Measurements from ENCODE around the gene EFCAB8. TPM values are rescaled to one million over a fixed set of nuclear protein-coding genes. Genes with fewer than 3 reads are reported as not detected.

EFCAB8 gene
- total and polyA plus RNA-seq, 4 donors: 0.08 to 0.83 (median 0.46) TPM

DNA sequence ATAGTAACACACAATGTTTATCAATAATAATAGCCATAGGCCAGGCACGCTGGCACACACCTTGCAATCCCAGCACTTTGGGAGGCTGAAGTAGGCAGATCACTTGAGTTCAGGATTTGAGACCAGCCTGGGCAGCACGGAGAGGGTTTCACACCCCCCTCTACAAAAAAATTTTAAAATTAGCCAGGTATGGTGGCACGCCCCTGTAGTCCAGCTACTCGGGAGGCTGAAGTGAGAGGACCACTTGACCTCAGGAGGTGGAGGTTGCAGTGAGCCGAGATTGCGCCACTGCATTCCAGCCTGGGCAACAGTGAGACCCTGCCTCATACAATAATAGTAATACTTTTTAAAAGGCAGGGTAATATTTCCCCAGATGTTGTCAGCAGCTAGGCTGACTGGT lies 46.8 kb upstream of the EFCAB8 start:
- no peak for ATAC-seq (ENCODE audit: insufficient read depth, low FRiP score)
- peaks cover 0 to 2% (median 0%) of the 10 kb centered on the region in 4 donors for H3K36me3 ChIP-seq (ENCODE audit: control insufficient read depth in 4 of 4, insufficient read depth in 4 of 4, low read length in 4 of 4)
- WGBS, 2 donors: 86 to 87% methylated on average over 6 of the region's 6 CpGs
- TF ChIP-seq, protein P1, sequence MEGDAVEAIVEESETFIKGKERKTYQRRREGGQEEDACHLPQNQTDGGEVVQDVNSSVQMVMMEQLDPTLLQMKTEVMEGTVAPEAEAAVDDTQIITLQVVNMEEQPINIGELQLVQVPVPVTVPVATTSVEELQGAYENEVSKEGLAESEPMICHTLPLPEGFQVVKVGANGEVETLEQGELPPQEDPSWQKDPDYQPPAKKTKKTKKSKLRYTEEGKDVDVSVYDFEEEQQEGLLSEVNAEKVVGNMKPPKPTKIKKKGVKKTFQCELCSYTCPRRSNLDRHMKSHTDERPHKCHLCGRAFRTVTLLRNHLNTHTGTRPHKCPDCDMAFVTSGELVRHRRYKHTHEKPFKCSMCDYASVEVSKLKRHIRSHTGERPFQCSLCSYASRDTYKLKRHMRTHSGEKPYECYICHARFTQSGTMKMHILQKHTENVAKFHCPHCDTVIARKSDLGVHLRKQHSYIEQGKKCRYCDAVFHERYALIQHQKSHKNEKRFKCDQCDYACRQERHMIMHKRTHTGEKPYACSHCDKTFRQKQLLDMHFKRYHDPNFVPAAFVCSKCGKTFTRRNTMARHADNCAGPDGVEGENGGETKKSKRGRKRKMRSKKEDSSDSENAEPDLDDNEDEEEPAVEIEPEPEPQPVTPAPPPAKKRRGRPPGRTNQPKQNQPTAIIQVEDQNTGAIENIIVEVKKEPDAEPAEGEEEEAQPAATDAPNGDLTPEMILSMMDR (IDR thresholded peaks at IDR 0.05; ENCODE audit: control extremely low read depth, extremely low read depth): no peak
- H3K27me3 ChIP-seq (ENCODE audit: control insufficient read depth in 3 of 3, insufficient read depth in 3 of 3, low read length in 2 of 3): no peaks in the 10 kb centered on the region
- no peaks in the 10 kb centered on the region for H3K9me3 ChIP-seq (ENCODE audit: control insufficient read depth in 4 of 4, insufficient read depth in 3 of 4, low read length in 3 of 4)
- H3K4me3 ChIP-seq: no peak overlapping the region
- H3K9ac ChIP-seq (ENCODE audit: insufficient read depth in 1 of 2, low read length in 2 of 2): no peak overlapping the region
- no peak overlapping the region for H3K27ac ChIP-seq (ENCODE audit: low read depth in 1 of 2, low read length in 1 of 2)
- H3K4me1 ChIP-seq (ENCODE audit: control insufficient read depth in 5 of 5, insufficient read depth in 5 of 5, low read length in 5 of 5): no peaks in the 10 kb centered on the region
- no peak for DNase-seq

DNA sequence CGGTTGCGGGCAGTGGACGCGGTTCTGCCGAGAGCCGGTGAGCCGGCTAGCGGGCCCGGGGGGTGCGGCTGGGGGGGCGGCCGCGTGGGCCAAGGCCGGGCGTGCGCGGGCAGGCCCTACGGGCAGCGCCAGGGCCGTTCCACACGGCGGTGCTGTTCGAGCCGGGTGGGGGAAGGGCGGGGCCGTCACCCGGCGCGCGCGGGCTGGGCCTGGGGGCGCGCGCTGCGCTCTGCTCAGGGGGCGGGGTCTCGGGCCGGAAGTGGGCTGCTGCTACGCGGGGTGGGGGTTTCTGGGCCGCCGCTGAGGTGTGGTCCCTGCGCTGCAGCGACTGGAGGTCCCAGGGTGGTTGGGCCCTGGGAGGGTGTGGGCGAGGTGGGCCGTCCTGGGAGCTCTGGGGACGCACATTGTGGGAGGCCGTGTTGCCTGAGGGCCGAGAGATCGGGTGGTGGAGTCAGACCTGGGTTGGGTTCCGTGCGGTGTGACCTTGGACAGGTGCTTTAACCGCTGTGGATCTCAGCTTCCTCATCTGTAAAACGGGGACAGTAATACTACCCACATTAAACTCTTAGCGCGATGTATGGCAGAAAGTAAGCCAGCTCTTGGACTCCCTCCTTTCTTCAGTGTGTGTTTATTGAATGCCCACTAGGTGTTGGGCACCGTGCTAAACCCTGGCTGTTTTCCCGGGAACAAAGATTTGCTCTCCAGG lies 38.6 kb upstream of the EFCAB8 start:
- 0 to 1% methylated on average over 39 to 58 of the region's 58 CpGs for WGBS, 2 donors
- peak overlapping the region; percentile 93 to 96 for H3K27ac ChIP-seq (ENCODE audit: low read depth in 1 of 2, low read length in 1 of 2)
- peak overlapping the region; percentile 63 to 95 for H3K9ac ChIP-seq (ENCODE audit: insufficient read depth in 1 of 2, low read length in 2 of 2)
- no peaks in the 10 kb centered on the region for H3K9me3 ChIP-seq (ENCODE audit: control insufficient read depth in 4 of 4, insufficient read depth in 3 of 4, low read length in 3 of 4)
- peaks cover 0 to 20% (median 11%) of the 10 kb centered on the region in 5 donors for H3K4me1 ChIP-seq (ENCODE audit: control insufficient read depth in 5 of 5, insufficient read depth in 5 of 5, low read length in 5 of 5)
- ATAC-seq (ENCODE audit: insufficient read depth, low FRiP score): peak; percentile 91
- no peaks in the 10 kb centered on the region for H3K27me3 ChIP-seq (ENCODE audit: control insufficient read depth in 3 of 3, insufficient read depth in 3 of 3, low read length in 2 of 3)
- TF ChIP-seq, protein P1 (IDR thresholded peaks at IDR 0.05; ENCODE audit: control extremely low read depth, extremely low read depth): no peak
- peak overlapping the region; percentile 94 for H3K4me3 ChIP-seq
- peak in 2 of 3 donors; percentile 84 to 87 for DNase-seq
- H3K36me3 ChIP-seq (ENCODE audit: control insufficient read depth in 4 of 4, insufficient read depth in 4 of 4, low read length in 4 of 4): no peaks in the 10 kb centered on the region

DNA sequence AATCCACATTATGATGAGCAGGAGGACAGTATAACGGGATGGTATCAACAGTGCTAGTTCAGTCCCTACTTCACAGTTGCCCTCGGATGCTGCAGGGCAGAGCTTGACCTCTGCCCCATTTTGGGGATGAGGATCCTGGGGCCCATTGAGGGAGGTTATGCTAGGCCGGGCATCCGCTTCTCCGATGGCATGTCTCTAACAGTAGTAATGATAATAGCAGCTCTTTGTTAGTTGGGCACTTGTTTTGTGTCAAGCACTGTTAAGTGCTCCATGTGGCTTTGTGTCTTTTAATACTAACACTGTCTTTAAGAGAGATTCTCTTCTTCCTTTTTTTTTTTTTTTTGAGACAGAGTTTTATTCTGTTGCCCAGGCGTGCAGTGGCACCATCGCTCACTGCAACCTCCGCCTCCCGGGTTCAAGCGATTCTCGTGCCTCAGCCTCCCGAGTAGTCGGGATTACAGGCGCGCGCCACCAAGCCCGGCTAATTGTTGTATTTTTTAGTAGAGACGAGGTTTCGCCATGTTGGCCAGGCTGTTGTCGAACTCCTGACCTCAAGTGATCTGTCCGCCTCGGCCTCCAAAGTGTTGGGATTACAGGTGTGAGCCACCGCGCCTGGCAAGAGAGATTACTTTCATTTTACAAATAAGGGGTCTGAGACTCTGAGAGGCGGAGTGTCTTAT lies 37.9 kb upstream of the EFCAB8 start:
- ATAC-seq (ENCODE audit: insufficient read depth, low FRiP score) (no peak), DNase-seq (no peak)
- H3K27ac ChIP-seq (ENCODE audit: low read depth in 1 of 2, low read length in 1 of 2): peak overlapping the region; percentile 93 to 96
- H3K9me3 ChIP-seq (ENCODE audit: control insufficient read depth in 4 of 4, insufficient read depth in 3 of 4, low read length in 3 of 4): no peaks in the 10 kb centered on the region
- H3K4me1 ChIP-seq (ENCODE audit: control insufficient read depth in 5 of 5, insufficient read depth in 5 of 5, low read length in 5 of 5): peaks cover 0 to 20% (median 11%) of the 10 kb centered on the region in 5 donors
- H3K9ac ChIP-seq (ENCODE audit: insufficient read depth in 1 of 2, low read length in 2 of 2): peak overlapping the region; percentile 63 to 95
- 77 to 85% methylated on average over 25 of the region's 25 CpGs for WGBS, 2 donors
- no peaks in the 10 kb centered on the region for H3K27me3 ChIP-seq (ENCODE audit: control insufficient read depth in 3 of 3, insufficient read depth in 3 of 3, low read length in 2 of 3)
- H3K36me3 ChIP-seq (ENCODE audit: control insufficient read depth in 4 of 4, insufficient read depth in 4 of 4, low read length in 4 of 4): no peaks in the 10 kb centered on the region
- peak overlapping the region; percentile 94 for H3K4me3 ChIP-seq
- TF ChIP-seq, protein P1 (IDR thresholded peaks at IDR 0.05; ENCODE audit: control extremely low read depth, extremely low read depth): no peak
